Fibroblast of lung (primary cell): ENCODE data around the gene WDSUB1. TPM values are rescaled to one million over a fixed set of nuclear protein-coding genes. Genes with fewer than 3 reads are reported as not detected.

Experiments
- DNase-seq, 2 donors: peaks; one replicate each; pipeline versions ENCODE4 v3.0.0 to v3.0.0-alpha.2; 2010; ENCODE audit warnings: low read depth in 2 of 2
- H2AFZ ChIP-seq: 2 replicates; pipeline ENCODE4 v1.5.1; 2012; ENCODE audit warnings: low read length, control low read depth, inconsistent platforms
- H3K27ac ChIP-seq: 2 replicates; pipeline ENCODE4 v1.5.1; 2011; ENCODE audit warnings: low read length, control low read depth; ENCODE audit not compliant: insufficient read depth
- H3K27me3 ChIP-seq: 2 replicates; pipeline ENCODE4 v1.5.1; 2011; ENCODE audit warnings: mild to moderate bottlenecking, low read length; ENCODE audit not compliant: control insufficient read depth, insufficient read depth
- H3K36me3 ChIP-seq: 2 replicates; pipeline ENCODE4 v1.5.1; 2011; ENCODE audit warnings: low read length; ENCODE audit not compliant: control insufficient read depth, insufficient read depth
- H3K4me1 ChIP-seq: 2 replicates; pipeline ENCODE4 v1.5.1; 2011; ENCODE audit warnings: low read length; ENCODE audit not compliant: control insufficient read depth, insufficient read depth; ENCODE audit errors: extremely low read depth
- H3K4me2 ChIP-seq: 2 replicates; pipeline ENCODE4 v1.5.1; 2011; ENCODE audit warnings: low read length, control low read depth; ENCODE audit not compliant: insufficient read depth; ENCODE audit errors: extremely low read depth
- H3K4me3 ChIP-seq, 4 experiments: fragments of 200-600 bp in 1 of 4; sonication (generic) in 1 of 4; replicated peaks in 1 of 4; 2 replicates each; pipeline ENCODE4 v1.5.1; 2011 to 2016; ENCODE audit warnings: low read length in 4 of 4, low read depth in 3 of 4, mild to moderate bottlenecking in 3 of 4, control low read depth in 2 of 4, inconsistent platforms in 1 of 4, mixed read lengths in 1 of 4; ENCODE audit not compliant: insufficient read depth in 1 of 4; ENCODE audit errors: control extremely low read depth in 1 of 4
- H3K79me2 ChIP-seq: 2 replicates; pipeline ENCODE4 v1.5.1; 2012; ENCODE audit warnings: mild to moderate bottlenecking, low read length, inconsistent platforms; ENCODE audit not compliant: control insufficient read depth, insufficient read depth
- H3K9ac ChIP-seq: 2 replicates; pipeline ENCODE4 v1.5.1; 2011; ENCODE audit warnings: mild to moderate bottlenecking, low read length, control low read depth; ENCODE audit not compliant: insufficient read depth
- H3K9me3 ChIP-seq: 2 replicates; pipeline ENCODE4 v1.5.1; 2012; ENCODE audit warnings: low read depth, low read length; ENCODE audit not compliant: control insufficient read depth, insufficient read depth
- H4K20me1 ChIP-seq: 2 replicates; pipeline ENCODE4 v1.5.1; 2011; ENCODE audit warnings: low read length; ENCODE audit not compliant: control insufficient read depth, insufficient read depth; ENCODE audit errors: extremely low read depth
- EZH2 ChIP-seq: IDR thresholded peaks from 2 replicates; pipeline ENCODE4 v1.5.1; 2012; ENCODE audit warnings: low read length, control low read depth, mild to moderate bottlenecking; ENCODE audit errors: missing control alignments
- polyA plus RNA-seq, 2 donors: library from polyadenylated mRNA; depleted of rRNA in 1 of 2; stranded (reverse) in 1 of 2; unstranded in 1 of 2; fragments of >200 nt; gene quantifications; 2 replicates each; pipeline ENCODE4 v1.2.1, GENCODE V29; 2011 to 2012; ENCODE audit warnings: missing spikeins in 1 of 2
- total RNA-seq: library from RNA; depleted of rRNA; stranded (reverse); fragments of >200 nt; gene quantifications from 2 replicates; pipeline ENCODE4 v1.2.1, GENCODE V29; 2014
- TF ChIP-seq, protein P1 (sequence below), 2 donors: IDR thresholded peaks in 1 of 2; conservative IDR thresholded peaks in 1 of 2; 1 replicate in 1 of 2; 2 replicates in 1 of 2; pipeline ENCODE4 v1.5.1; 2011 to 2012; ENCODE audit warnings: low read length in 2 of 2, control low read depth in 1 of 2, inconsistent platforms in 1 of 2, low read depth in 1 of 2, mild to moderate bottlenecking in 1 of 2

The WDSUB1 gene
- total and polyA plus RNA-seq, 2 donors (not counting 1 experiment from before 2014, with no cell fraction given): 7.5 to 18.3 TPM

DNA sequence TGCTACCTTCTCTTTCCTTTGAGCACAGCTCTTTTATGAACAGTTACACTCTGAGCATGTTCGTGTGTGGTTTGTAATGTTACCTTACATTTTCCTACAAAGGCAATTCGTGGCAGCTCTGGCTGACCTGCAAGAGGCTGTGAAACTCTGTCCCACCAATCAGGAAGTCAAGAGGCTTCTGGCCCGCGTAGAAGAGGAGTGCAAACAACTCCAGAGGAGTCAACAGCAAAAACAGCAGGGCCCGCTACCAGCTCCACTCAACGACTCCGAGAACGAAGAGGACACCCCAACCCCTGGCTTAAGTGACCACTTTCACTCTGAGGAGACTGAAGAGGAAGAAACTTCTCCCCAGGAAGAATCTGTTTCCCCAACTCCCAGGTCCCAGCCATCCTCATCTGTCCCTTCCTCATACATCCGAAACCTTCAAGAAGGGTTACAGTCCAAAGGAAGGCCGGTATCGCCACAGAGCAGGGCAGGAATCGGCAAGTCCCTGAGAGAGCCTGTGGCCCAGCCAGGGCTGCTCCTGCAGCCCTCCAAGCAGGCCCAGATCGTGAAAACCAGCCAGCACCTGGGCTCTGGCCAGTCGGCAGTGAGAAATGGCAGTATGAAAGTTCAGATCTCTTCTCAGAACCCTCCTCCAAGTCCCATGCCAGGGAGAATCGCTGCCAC is 56.9 kb downstream of the WDSUB1 start:
- Histone ChIP-seq H3K9ac (no peak overlapping the region), H3K4me1 (no peaks in the 10 kb centered on the region), H4K20me1 (no peaks in the 10 kb centered on the region), H3K36me3 (peaks cover 2% of the 10 kb centered on the region), H3K27ac (no peak overlapping the region), H3K9me3 (no peaks in the 10 kb centered on the region), H2AFZ (no peak overlapping the region), H3K4me2 (no peak overlapping the region), H3K27me3 (no peaks in the 10 kb centered on the region), H3K4me3 (no peak overlapping the region), H3K79me2 (no peaks in the 10 kb centered on the region)
- no peak for DNase-seq
- no peak for TF ChIP-seq EZH2
- TF ChIP-seq, protein P1, sequence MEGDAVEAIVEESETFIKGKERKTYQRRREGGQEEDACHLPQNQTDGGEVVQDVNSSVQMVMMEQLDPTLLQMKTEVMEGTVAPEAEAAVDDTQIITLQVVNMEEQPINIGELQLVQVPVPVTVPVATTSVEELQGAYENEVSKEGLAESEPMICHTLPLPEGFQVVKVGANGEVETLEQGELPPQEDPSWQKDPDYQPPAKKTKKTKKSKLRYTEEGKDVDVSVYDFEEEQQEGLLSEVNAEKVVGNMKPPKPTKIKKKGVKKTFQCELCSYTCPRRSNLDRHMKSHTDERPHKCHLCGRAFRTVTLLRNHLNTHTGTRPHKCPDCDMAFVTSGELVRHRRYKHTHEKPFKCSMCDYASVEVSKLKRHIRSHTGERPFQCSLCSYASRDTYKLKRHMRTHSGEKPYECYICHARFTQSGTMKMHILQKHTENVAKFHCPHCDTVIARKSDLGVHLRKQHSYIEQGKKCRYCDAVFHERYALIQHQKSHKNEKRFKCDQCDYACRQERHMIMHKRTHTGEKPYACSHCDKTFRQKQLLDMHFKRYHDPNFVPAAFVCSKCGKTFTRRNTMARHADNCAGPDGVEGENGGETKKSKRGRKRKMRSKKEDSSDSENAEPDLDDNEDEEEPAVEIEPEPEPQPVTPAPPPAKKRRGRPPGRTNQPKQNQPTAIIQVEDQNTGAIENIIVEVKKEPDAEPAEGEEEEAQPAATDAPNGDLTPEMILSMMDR (conservative IDR thresholded peaks at IDR 0.05 in 1 of 2, IDR thresholded peaks at IDR 0.05 in 1 of 2; ENCODE audit: low read depth in 1 of 2, low read length in 2 of 2): no peak

DNA sequence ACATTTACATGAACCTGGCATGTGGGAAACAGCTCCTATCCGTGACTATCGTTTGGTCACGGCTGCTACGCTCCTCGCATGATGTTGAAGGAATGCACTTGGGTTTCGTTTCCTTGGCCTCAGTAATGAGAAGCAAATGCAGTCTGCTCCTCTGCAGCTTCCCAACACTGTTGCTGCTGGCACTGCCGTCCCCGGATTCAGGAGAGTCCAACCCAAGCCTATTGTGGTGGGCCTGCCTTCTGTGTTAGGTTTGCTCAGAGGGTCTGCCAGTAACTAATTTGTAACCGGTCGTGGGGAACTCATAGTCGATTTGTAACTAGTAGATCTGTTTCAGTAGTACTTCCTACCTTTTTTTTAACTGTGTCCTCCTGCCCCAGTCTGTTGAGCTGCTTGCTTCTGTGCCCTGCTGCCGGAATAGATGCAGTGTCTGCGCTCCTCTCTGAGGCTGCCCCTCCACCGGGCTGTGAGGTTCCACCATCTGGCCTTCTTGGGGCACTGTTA is 58.4 kb downstream of the WDSUB1 start:
- Histone ChIP-seq H3K27ac (no peak overlapping the region), H3K79me2 (no peaks in the 10 kb centered on the region), H3K4me2 (no peak overlapping the region), H3K27me3 (no peaks in the 10 kb centered on the region), H3K9me3 (no peaks in the 10 kb centered on the region), H3K4me3 (no peak overlapping the region), H3K4me1 (no peaks in the 10 kb centered on the region), H3K9ac (no peak overlapping the region), H4K20me1 (no peaks in the 10 kb centered on the region), H2AFZ (no peak overlapping the region), H3K36me3 (peaks cover 5% of the 10 kb centered on the region)
- DNase-seq: peak in 1 of 2 donors; percentile 25
- TF ChIP-seq EZH2: no peak
- TF ChIP-seq, protein P1 (conservative IDR thresholded peaks at IDR 0.05 in 1 of 2, IDR thresholded peaks at IDR 0.05 in 1 of 2; ENCODE audit: low read depth in 1 of 2, low read length in 2 of 2): no peak

DNA sequence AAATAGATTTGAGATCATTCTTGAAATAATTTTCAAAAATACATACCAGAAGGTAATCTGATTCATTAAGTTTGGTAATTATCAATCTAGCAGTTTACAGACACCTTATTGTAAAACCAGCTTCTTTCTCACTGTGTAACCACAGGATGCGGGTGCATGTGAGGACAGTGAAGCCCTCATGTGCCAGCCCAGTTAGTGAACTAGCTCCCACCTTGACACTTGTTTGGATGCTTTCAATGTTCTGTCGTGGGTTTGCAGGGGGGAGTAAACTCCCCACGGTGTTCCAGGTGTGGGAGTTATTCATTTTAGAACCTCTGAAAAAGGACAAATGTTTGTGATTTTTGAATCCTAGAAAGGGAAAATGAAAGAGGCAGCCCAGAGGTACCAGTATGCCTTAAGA is 59.0 kb downstream of the WDSUB1 start:
- Histone ChIP-seq H3K79me2 (no peaks in the 10 kb centered on the region), H3K27ac (no peak overlapping the region), H3K4me1 (no peaks in the 10 kb centered on the region), H2AFZ (no peak overlapping the region), H3K36me3 (peaks cover 6% of the 10 kb centered on the region), H3K4me3 (no peak overlapping the region), H3K27me3 (no peaks in the 10 kb centered on the region), H3K9me3 (no peaks in the 10 kb centered on the region), H4K20me1 (no peaks in the 10 kb centered on the region), H3K4me2 (no peak overlapping the region), H3K9ac (no peak overlapping the region)
- no peak for DNase-seq
- TF ChIP-seq EZH2: no peak
- TF ChIP-seq, protein P1 (conservative IDR thresholded peaks at IDR 0.05 in 1 of 2, IDR thresholded peaks at IDR 0.05 in 1 of 2; ENCODE audit: low read depth in 1 of 2, low read length in 2 of 2): no peak
